IMR-90 (cell line): Measurements from ENCODE around the gene ELMO1. TPM values are rescaled to one million over a fixed set of nuclear protein-coding genes. Genes with fewer than 3 reads are reported as not detected.

Experiments
- ATAC-seq: fragments of 200-7000 bp; cut with Tn5 transposase; 2 replicates; pipeline ENCODE4 v1.9.1; 2020; ENCODE audit warnings: low read depth, mild to moderate bottlenecking, moderate library complexity
- BruUV-seq: library from RNA; stranded (reverse); fragments of 400-500 nt; replicated peaks from 2 replicates; lab custom pipeline; 2021; lab: Mats Ljungman, UMichigan
- CTCF ChIA-PET: fragments of 300-600 bp; formaldehyde crosslinking; extraction: SDS; loops from one replicate; lab custom pipeline; 2021; ENCODE audit warnings: antibody characterized with exemption; lab: Yijun Ruan, JAX
- POLR2A ChIA-PET: fragments of 300-600 bp; sonication (Branson Sonifier 250); formaldehyde crosslinking; loops from one replicate; lab custom pipeline; 2022; ENCODE audit warnings: antibody characterized with exemption; ENCODE audit not compliant: unreplicated experiment; lab: Charles Lee
- DNase-seq: peaks from one replicate; pipeline ENCODE4 v3.0.0; 2013
- H2AFZ ChIP-seq: replicated peaks from 2 replicates; pipeline ENCODE3; 2013; ENCODE audit warnings: low read length, mild to moderate bottlenecking; ENCODE audit not compliant: poor library complexity
- H2AK5ac ChIP-seq: 2 replicates; pipeline ENCODE4 v1.6.1; 2013; ENCODE audit warnings: low read depth, low read length, inconsistent platforms
- H2AK9ac ChIP-seq: replicated peaks from 2 replicates; pipeline ENCODE3; 2013; ENCODE audit warnings: mild to moderate bottlenecking, low read depth, low read length, moderate library complexity; ENCODE audit not compliant: poor library complexity
- H2BK120ac ChIP-seq: 2 replicates; pipeline ENCODE4 v1.6.1; 2013; ENCODE audit warnings: low read depth, low read length, inconsistent platforms
- H2BK15ac ChIP-seq: 3 replicates; pipeline ENCODE4 v1.6.1; 2013; ENCODE audit warnings: low read depth, low read length, inconsistent platforms
- H2BK20ac ChIP-seq: 2 replicates; pipeline ENCODE4 v1.6.1; 2013; ENCODE audit warnings: low read depth, mild to moderate bottlenecking, inconsistent platforms, low read length, moderate library complexity
- H2BK5ac ChIP-seq: 2 replicates; pipeline ENCODE4 v1.6.1; 2013; ENCODE audit warnings: mild to moderate bottlenecking, low read depth, low read length, inconsistent platforms; ENCODE audit not compliant: poor library complexity, severe bottlenecking
- H3K14ac ChIP-seq: replicated peaks from 2 replicates; pipeline ENCODE4 v1.6.1; 2013; ENCODE audit warnings: low read depth, low read length, inconsistent platforms
- H3K18ac ChIP-seq: 2 replicates; pipeline ENCODE4 v1.6.1; 2013; ENCODE audit warnings: low read depth, low read length, control low read depth
- H3K23ac ChIP-seq: 2 replicates; pipeline ENCODE4 v1.6.1; 2013; ENCODE audit warnings: low read depth, low read length, inconsistent platforms
- H3K27ac ChIP-seq: 2 replicates; pipeline ENCODE4 v1.5.1; 2013; ENCODE audit warnings: mild to moderate bottlenecking, control low read depth, low read length; ENCODE audit not compliant: insufficient read depth
- H3K27me3 ChIP-seq: 2 replicates; pipeline ENCODE4 v1.6.1; 2013; ENCODE audit warnings: low read length; ENCODE audit not compliant: control insufficient read depth, insufficient read depth
- H3K36me3 ChIP-seq: 2 replicates; pipeline ENCODE4 v1.6.1; 2013; ENCODE audit warnings: low read length, mixed read lengths; ENCODE audit not compliant: control insufficient read depth, insufficient read depth
- H3K4ac ChIP-seq: 2 replicates; pipeline ENCODE4 v1.6.1; 2013; ENCODE audit warnings: low read depth, low read length, inconsistent platforms
- H3K4me1 ChIP-seq: 2 replicates; pipeline ENCODE4 v1.6.1; 2013; ENCODE audit warnings: low read length, mixed read lengths; ENCODE audit not compliant: control insufficient read depth, insufficient read depth
- H3K4me2 ChIP-seq: 2 replicates; pipeline ENCODE4 v1.6.1; 2013; ENCODE audit warnings: low read depth, mild to moderate bottlenecking, control low read depth, low read length, moderate library complexity
- H3K4me3 ChIP-seq: 2 replicates; pipeline ENCODE4 v1.5.1; 2013; ENCODE audit warnings: low read depth, mild to moderate bottlenecking, control low read depth, low read length, moderate library complexity; ENCODE audit not compliant: insufficient read depth
- H3K56ac ChIP-seq: 2 replicates; pipeline ENCODE4 v1.6.1; 2013; ENCODE audit warnings: low read length, inconsistent platforms; ENCODE audit not compliant: insufficient read depth; ENCODE audit errors: extremely low read depth
- H3K79me1 ChIP-seq, 2 experiments: 2 replicates each; pipeline ENCODE4 v1.6.1; 2013; ENCODE audit warnings: low read length in 2 of 2, inconsistent platforms in 1 of 2, low read depth in 1 of 2
- H3K9ac ChIP-seq: 2 replicates; pipeline ENCODE4 v1.6.1; 2013; ENCODE audit warnings: low read depth, low read length, control low read depth
- H3K9me1 ChIP-seq: 2 replicates; pipeline ENCODE4 v1.6.1; 2013; ENCODE audit warnings: low read length, inconsistent platforms; ENCODE audit not compliant: insufficient read depth
- H3K9me3 ChIP-seq: 2 replicates; pipeline ENCODE4 v1.6.1; 2013; ENCODE audit warnings: low read length; ENCODE audit not compliant: control insufficient read depth, insufficient read depth
- H4K20me1 ChIP-seq: 2 replicates; pipeline ENCODE4 v1.6.1; 2013; ENCODE audit warnings: low read length, inconsistent platforms; ENCODE audit not compliant: insufficient read depth
- H4K5ac ChIP-seq: 2 replicates; pipeline ENCODE4 v1.6.1; 2013; ENCODE audit warnings: mild to moderate bottlenecking, low read depth, low read length, control low read depth
- H4K8ac ChIP-seq, 2 experiments: 2 replicates each; pipeline ENCODE4 v1.6.1; 2013; ENCODE audit warnings: low read depth in 2 of 2, low read length in 2 of 2, control low read depth in 1 of 2, inconsistent platforms in 1 of 2
- H4K91ac ChIP-seq: 2 replicates; pipeline ENCODE4 v1.6.1; 2013; ENCODE audit warnings: low read depth, low read length, inconsistent platforms; ENCODE audit not compliant: insufficient read depth
- BHLHE40 ChIP-seq: fragments of 150-350 bp; IDR thresholded peaks from 2 replicates; pipeline ENCODE4 v1.6.1; 2016; ENCODE audit warnings: mild to moderate bottlenecking, low read depth, low read length
- CHD1 ChIP-seq: IDR thresholded peaks from 2 replicates; pipeline ENCODE4 v1.6.1; 2012; ENCODE audit warnings: low read depth, low read length, improper control_type of control experiment
- ELK1 ChIP-seq: fragments of 150-350 bp; IDR thresholded peaks from 2 replicates; pipeline ENCODE4 v1.6.1; 2016; ENCODE audit warnings: low read depth, mild to moderate bottlenecking, low read length, moderate library complexity, borderline replicate concordance
- MAZ ChIP-seq: IDR thresholded peaks from 2 replicates; pipeline ENCODE4 v1.6.1; 2012; ENCODE audit warnings: low read depth, mild to moderate bottlenecking, low read length, improper control_type of control experiment, moderate library complexity, borderline replicate concordance
- MXI1 ChIP-seq: IDR thresholded peaks from 2 replicates; pipeline ENCODE4 v1.6.1; 2012; ENCODE audit warnings: low read depth, mild to moderate bottlenecking, low read length, moderate library complexity, borderline replicate concordance
- NFE2L2 ChIP-seq: fragments of 150-350 bp; IDR thresholded peaks from 2 replicates; pipeline ENCODE4 v1.6.1; 2016; ENCODE audit warnings: low read depth, mild to moderate bottlenecking, low read length
- RCOR1 ChIP-seq: IDR thresholded peaks from 2 replicates; pipeline ENCODE4 v1.6.1; 2012; ENCODE audit warnings: mild to moderate bottlenecking, low read length, improper control_type of control experiment; ENCODE audit not compliant: insufficient replicate concordance
- RFX5 ChIP-seq: IDR thresholded peaks from 2 replicates; pipeline ENCODE4 v1.8.0; 2012; ENCODE audit warnings: low read depth, mild to moderate bottlenecking, low read length, moderate library complexity
- SMC3 ChIP-seq: fragments of 150-350 bp; IDR thresholded peaks from 2 replicates; pipeline ENCODE4 v1.6.1; 2016; ENCODE audit warnings: low read depth, mild to moderate bottlenecking, antibody characterized with exemption, low read length, moderate library complexity
- USF2 ChIP-seq: fragments of 150-350 bp; IDR thresholded peaks from 2 replicates; pipeline ENCODE4 v1.6.1; 2017; ENCODE audit warnings: mild to moderate bottlenecking, antibody characterized with exemption, low read length, low read depth
- WGBS, 2 experiments: methylation state at CpG; one replicate each; pipeline versions ENCODE4 v1.1.5 to v1.1.7; 2013; ENCODE audit warnings: missing lambda C conversion rate in 2 of 2; ENCODE audit not compliant: insufficient read length in 1 of 2; ENCODE audit errors: extremely low coverage in 2 of 2; 5-methylcytosine and 5-hydroxymethylcytosine counted together
- dilution Hi-C: fragments of 300-500 bp; cut with HindIII; formaldehyde crosslinking; loops from one replicate; pipeline ENCODE4 v1.14.3; 2018; ENCODE audit warnings: low sequenced_read_pairs; ENCODE audit not compliant: unreplicated experiment
- in situ Hi-C: fragments of 300-500 bp; cut with MboI; formaldehyde crosslinking; loops from 3 replicates; pipeline ENCODE4 v1.14.3; 2019; ENCODE audit warnings: low sequenced_read_pairs, inconsistent platforms, mixed read lengths
- intact Hi-C: fragments of 100-400 bp; cut with micrococcal nuclease; formaldehyde crosslinking; loops from 2 replicates; pipeline ENCODE4 v1.10.0; 2022
- polyA plus RNA-seq, 3 experiments: library from polyadenylated mRNA; depleted of rRNA; stranded (reverse); fragments of >200 nt; gene quantifications; 2 replicates each; pipeline ENCODE4 v1.2.3, GENCODE V29; 2012; ENCODE audit warnings: low replicate concordance in 1 of 3
- total RNA-seq: library from RNA; depleted of rRNA; stranded (reverse); fragments of >200 nt; gene quantifications from 2 replicates; pipeline ENCODE4 v1.2.3, GENCODE V29; 2012

Gene ELMO1
- total and polyA plus RNA-seq, 2 of the 4 experiments (the other 2 are of a cell fraction): 0.03 TPM; not detected in 1

GRCh38 chr7:37452346-37452745, 3.7 kb upstream of the ELMO1 start:
- no peak overlapping the region for H2AK5ac ChIP-seq
- TF ChIP-seq NFE2L2 (no peak), RCOR1 (no peak), RFX5 (no peak), BHLHE40 (no peak), MXI1 (no peak), MAZ (no peak), CHD1 (no peak), USF2 (no peak), SMC3 (no peak), ELK1 (no peak)
- intact Hi-C loops: no loop called here

More at GRCh38 chr7:37452346-37452745, 3.7 kb upstream of the ELMO1 start:
- Histone ChIP-seq H4K91ac (no peak overlapping the region), H3K14ac (no peak overlapping the region), H3K18ac (no peak overlapping the region), H3K4ac (no peak overlapping the region), H3K27ac (no peak overlapping the region), H2AK9ac (no peak overlapping the region), H4K20me1 (no peaks in the 10 kb centered on the region), H3K9me3 (peaks cover 6% of the 10 kb centered on the region; the same call in 1 of the 2 replicates), H3K27me3 (peaks cover 4% of the 10 kb centered on the region; the same call in 1 of the 2 replicates), H2BK120ac (no peak overlapping the region), H4K5ac (no peak overlapping the region), H2BK20ac (no peak overlapping the region), H3K23ac (no peak overlapping the region), H3K4me2 (no peak overlapping the region), H2BK15ac (no peak overlapping the region), H4K8ac (no peak overlapping the region), H2AFZ (no peak overlapping the region), H3K36me3 (no peaks in the 10 kb centered on the region), H3K9me1 (no peaks in the 10 kb centered on the region), H3K9ac (no peak overlapping the region), H3K4me3 (no peak overlapping the region), H3K4me1 (no peaks in the 10 kb centered on the region), H2BK5ac (no peak overlapping the region), H3K79me1 (no peaks in the 10 kb centered on the region), H3K56ac (no peak overlapping the region)
- in situ Hi-C loops (no loop called here), dilution Hi-C loops (no loop called here)
- no CpG with 5 or more reads among the region's 5 CpGs for WGBS, 2 experiments
- POLR2A ChIA-PET: no interaction called here
- CTCF ChIA-PET: no interaction called here
- DNase-seq (no peak), ATAC-seq (no peak)
- BruUV-seq: no TSS peak
